Astrocyte of the cerebellum (primary cell): Measurements from ENCODE around the gene DDIAS.

Source experiments
- DNase-seq: peaks from one replicate; pipeline ENCODE4 v3.0.0-alpha.2; 2011; ENCODE audit warnings: low read depth
- H3K4me3 ChIP-seq: 2 replicates; pipeline ENCODE4 v1.5.1; 2011; ENCODE audit warnings: mild to moderate bottlenecking, low read depth, low read length, moderate library complexity
- in situ Hi-C: cut with HindIII; loops from 2 replicates; pipeline ENCODE4 v1.10.0; 2017; ENCODE audit warnings: low sequenced_read_pairs
- TF ChIP-seq, protein P1 (sequence below): IDR thresholded peaks from 2 replicates; pipeline ENCODE4 v1.5.1; 2012; ENCODE audit warnings: low read length, low read depth, moderate library complexity, mild to moderate bottlenecking; ENCODE audit errors: missing control alignments

The DDIAS gene

DNA sequence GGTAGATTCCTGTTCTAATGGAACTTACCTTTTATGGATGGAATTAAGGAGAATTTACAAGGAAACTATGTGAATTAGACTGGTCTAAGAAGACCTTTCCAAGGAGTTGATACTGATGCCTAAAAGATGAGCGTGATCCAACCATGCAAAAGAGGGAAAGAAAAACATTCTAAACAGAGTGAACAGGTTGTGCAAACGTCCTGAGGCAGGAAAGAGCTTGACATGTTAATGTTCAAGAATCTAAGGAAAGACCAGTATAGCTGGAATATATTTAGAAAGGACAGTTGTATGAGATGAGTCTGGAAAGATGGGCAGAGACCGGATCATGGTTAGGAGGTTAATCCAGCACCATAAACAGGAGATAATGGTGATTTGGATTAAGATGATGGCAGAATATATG lies 1.3 kb downstream of the DDIAS start:
- H3K4me3 ChIP-seq, result no peak overlapping the region
- TF ChIP-seq, protein P1, sequence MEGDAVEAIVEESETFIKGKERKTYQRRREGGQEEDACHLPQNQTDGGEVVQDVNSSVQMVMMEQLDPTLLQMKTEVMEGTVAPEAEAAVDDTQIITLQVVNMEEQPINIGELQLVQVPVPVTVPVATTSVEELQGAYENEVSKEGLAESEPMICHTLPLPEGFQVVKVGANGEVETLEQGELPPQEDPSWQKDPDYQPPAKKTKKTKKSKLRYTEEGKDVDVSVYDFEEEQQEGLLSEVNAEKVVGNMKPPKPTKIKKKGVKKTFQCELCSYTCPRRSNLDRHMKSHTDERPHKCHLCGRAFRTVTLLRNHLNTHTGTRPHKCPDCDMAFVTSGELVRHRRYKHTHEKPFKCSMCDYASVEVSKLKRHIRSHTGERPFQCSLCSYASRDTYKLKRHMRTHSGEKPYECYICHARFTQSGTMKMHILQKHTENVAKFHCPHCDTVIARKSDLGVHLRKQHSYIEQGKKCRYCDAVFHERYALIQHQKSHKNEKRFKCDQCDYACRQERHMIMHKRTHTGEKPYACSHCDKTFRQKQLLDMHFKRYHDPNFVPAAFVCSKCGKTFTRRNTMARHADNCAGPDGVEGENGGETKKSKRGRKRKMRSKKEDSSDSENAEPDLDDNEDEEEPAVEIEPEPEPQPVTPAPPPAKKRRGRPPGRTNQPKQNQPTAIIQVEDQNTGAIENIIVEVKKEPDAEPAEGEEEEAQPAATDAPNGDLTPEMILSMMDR, result no peak
- in situ Hi-C loops, result no loop called here

DNA sequence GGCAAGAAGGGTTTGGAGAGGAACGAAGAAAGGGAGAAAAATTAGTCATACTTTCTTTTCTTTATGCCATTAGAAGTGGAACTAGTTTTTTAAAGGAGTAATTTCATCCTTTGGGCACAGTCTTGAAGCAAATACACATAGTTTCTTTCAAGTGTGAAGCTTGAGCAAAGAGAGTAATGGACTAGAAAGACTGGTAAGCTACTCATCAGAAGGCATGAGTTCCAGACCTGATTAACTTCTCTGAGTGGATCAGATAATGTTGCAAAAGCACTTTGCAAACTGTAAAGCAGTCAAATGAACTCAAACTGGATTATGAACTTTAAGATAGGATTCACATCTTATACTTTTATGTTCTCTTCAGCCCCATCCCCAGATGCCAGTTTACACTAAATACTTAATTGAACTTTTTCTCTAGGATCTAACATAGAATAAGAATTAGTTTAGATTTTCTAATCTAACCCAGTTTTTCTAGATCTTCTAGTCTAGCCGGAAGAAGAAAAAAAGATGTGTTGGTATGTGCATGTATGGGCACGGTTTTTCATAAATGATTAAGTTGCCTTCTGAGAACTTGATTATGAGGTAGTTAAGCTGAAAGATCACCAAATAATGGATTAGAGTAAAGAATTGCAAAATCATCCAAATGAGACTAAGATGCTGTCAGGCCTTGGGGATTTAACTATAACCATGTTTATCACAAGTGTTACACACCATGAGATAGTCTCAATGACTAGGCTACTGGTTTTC lies 2.5 kb downstream of the DDIAS start:
- no peak for DNase-seq
- in situ Hi-C loops, result no loop called here
- H3K4me3 ChIP-seq, result no peak overlapping the region
- TF ChIP-seq, protein P1, result no peak

More for the DNA sequence above, 1.3 kb downstream of the DDIAS start:
- no peak for DNase-seq

DNA sequence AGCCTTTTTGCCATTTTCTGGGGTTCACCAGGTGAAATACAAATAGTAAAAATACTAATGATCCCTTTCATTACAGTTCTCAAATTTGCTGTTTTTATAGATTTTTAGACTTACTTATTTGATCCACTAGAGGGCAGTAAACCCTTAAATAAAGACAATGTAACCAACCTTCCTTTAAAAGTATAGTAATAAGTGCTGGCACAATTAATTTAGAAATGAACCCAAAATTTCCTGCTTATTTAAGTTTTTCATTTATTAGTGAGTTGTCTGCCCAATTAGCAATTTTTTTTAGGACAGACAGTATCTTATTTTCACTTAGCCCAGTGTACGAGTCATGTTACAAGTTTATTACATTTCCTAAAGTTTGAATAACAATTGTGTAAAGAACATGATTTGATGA lies 4.7 kb downstream of the DDIAS start:
- in situ Hi-C loops, result no loop called here
- DNase-seq, result peak; percentile 6
- TF ChIP-seq, protein P1, result peak; percentile 15
- H3K4me3 ChIP-seq, result no peak overlapping the region

DNA sequence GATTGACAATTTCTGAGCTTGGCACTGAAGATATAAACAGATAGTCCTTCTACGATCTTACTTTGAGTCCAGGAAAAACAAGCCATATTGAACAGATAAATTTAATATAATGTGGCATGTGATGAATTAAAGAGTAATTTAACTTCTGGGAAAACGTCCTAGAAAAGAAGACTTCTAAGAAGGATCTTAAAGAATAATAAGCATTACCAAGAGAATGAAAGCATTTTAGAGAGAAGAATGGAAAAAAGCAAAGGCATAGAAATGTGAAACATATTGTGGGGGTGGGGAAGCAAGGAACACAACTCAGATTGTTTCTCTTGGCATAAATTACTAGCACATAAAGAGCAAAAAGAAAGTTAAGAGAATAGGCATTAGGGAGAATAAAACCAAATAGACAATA lies 5.4 kb downstream of the DDIAS start:
- TF ChIP-seq, protein P1, result no peak
- H3K4me3 ChIP-seq, result no peak overlapping the region
- no peak for DNase-seq
- in situ Hi-C loops, result no loop called here

DNA sequence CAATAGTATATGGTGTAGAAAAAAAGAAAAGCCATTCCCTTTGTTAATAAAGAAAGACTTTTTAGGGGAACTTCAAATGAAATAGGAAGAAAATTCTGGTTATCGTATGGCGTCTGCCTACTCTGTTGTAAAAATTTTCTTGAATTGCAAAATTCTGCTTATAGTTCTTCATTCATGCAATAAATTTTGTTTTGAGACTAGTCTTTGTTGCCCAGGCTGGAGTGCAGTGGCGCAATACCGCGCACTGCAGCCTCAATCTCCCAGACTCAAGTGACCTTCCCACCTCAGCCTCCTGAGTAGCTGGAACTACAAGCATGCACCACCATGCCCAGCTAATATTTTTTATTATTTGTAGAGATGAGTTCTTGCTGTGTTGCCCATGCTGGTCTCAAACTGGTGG lies 5.8 kb downstream of the DDIAS start:
- in situ Hi-C loops, result no loop called here
- no peak overlapping the region for H3K4me3 ChIP-seq
- DNase-seq, result no peak
- TF ChIP-seq, protein P1, result no peak

DNA sequence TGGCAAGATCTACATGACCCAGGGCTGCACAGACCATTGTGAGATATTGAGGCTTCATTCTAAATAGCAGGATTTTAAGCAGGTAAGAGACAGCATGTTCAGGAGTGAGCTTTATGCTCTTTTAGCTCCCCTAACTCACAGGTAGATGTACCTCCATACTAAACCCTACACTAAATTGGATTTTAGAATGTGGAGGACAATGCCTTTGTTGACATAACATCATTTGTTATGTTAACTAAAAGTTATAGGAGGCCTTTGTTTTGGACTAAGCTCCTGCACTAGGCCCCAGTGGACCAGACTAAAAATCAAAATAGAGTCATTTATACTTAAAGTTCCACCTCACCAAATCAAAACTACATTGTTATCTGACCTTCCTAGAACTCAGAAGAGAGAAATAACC lies 6.8 kb downstream of the DDIAS start:
- DNase-seq, result no peak
- TF ChIP-seq, protein P1, result no peak
- in situ Hi-C loops, result no loop called here
- no peak overlapping the region for H3K4me3 ChIP-seq
